ENCODE measurements around the gene GCG.

- no peak for TF ChIP-seq JUN (IDR thresholded peaks at IDR 0.05; ENCODE audit: borderline replicate concordance, insufficient read depth, insufficient read length, low read depth)
- no peak for TF ChIP-seq CTCF (IDR thresholded peaks at IDR 0.05; ENCODE audit: extremely low read depth in 1 of 2, insufficient read depth in 1 of 2, low read depth in 1 of 2, low read length in 2 of 2)
- no peak for TF ChIP-seq FOS (IDR thresholded peaks at IDR 0.05; ENCODE audit: borderline replicate concordance, insufficient read depth, low read length)
- no peak for TF ChIP-seq MYC (IDR thresholded peaks at IDR 0.05; ENCODE audit: low read depth, low read length)
- TF ChIP-seq EZH2 (IDR thresholded peaks at IDR 0.05; ENCODE audit: borderline replicate concordance, low read depth, low read length, severe bottlenecking): no peak
- no peak for TF ChIP-seq POLR2A (IDR thresholded peaks at IDR 0.05; ENCODE audit: low read depth, low read length)
Observed at GRCh38 chr2:162143969-162144368, 8.1 kb downstream of the GCG start.

All from endothelial cell of umbilical vein (primary cell).